Activated CD8-positive, alpha-beta memory T cell treated with anti-CD3 and anti-CD28 coated beads for 1 hour (primary cell): ENCODE results near the gene KIF3B.
"Not testable (repeated sequence)": the region's sequence is repeated elsewhere in the genome, so short reads cannot be mapped to it uniquely, and the experiment has no call there.

Experiments used
- DNase-seq, 2 donors: peaks; one replicate each; pipeline ENCODE4 v3.0.0-alpha.2; 2020; ENCODE audit warnings: low read depth in 1 of 2; ENCODE audit errors: extremely low read depth in 1 of 2

Gene KIF3B

DNA sequence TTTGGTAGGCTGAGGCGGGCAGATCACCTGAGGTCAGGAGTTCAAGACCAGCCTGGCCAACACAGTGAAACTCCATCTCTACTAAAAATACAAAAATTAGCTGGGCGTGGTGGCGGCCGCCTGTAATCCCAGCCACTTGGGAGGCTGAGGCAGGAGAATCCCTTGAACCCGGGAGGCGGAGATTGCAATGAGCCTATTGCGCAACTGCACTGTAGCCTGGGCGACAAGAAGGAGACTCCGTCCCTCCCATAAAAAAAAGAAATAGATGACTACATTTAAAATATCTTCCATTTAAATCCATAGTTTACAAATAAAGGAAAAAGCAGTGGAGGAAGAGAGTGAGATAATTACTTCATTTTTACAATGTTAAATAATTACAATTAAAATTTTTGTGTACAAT lies 102.6 kb downstream of the KIF3B start:
- not testable (repeated sequence) for DNase-seq

DNA sequence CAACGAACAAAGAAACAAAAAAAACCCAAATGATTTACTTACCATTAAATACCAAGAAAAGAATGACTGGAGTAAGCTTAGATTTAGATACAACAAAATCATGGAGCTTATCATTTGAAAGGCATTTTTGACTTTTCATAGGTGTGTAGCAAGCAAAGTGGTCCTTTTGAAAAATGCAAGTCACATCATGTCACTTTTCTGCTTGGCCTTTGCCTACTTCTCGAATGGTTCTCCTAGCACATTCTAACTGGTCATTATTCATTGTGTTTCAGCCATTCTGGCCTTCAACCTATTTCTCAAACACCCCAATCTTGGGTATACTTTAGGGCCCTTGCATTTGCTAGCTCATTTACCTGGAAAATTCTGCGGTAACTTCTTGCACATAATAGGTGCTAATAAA lies 103.3 kb downstream of the KIF3B start:
- no peak for DNase-seq

DNA sequence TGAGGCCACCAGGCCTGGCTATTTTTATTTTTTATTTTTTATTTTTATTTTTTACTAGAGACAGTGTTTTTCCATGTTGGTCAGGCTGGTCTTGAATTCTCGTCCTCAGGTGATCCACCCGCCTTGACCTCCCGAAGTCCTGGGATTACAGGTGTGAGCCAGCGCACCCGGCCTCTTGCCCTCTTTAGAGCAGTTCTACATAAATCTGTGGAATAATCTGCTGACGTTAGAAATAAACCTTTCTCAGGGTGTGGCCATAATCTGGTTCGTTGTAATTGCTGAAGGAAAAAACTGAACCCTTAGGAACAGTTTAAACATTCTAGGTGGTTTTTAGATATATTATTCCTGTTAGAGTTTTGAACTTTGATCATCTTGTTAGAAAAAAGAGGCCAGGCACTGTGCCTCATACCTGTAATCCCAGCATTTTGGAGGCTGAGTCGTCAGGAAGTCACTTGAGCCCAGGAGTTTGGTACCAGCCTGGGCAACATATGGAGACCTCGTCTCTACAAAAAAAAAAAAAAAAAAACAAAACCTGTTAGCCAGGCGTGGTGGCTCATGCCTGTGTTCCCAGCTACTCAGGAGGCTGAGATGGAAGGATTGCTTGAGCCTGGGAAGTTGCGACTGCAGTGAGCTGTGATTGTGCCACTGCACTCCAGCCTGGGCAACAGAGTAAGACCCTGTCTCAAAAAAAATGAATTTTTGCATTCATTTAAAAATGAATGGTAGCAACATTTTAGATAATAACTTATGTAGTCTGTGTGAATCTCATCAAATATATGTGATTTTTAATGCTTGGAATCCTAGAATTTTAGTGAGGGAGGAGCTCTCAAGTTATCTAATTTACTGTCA lies 104.9 kb downstream of the KIF3B start:
- DNase-seq, result no peak

DNA sequence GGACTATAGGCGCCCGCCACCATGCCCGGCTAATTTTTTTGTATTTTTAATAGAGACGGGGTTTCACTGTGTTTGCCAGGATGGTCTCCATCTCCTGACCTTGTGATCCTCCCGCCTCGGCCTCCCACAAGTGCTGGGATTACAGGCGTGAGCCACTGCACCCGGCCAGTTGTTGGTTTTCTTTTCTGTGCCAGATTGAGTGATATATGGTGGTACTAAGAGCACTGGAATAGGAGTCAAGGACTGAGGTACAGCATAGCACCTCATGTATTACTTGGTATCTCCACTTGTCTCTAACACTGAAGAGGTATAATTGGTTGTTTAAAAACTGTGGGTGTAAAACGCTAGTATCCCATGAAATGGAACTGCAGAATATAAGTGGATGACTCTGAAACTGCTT lies 106.0 kb downstream of the KIF3B start:
- DNase-seq, result not testable (repeated sequence)
